KMS-11 (cell line): Measurements from ENCODE around the gene PRG2.

Source experiments
- H2AFZ ChIP-seq: fragments of 200-600 bp; sonication (generic); 2 replicates; pipeline ENCODE4 v1.6.1; 2016; ENCODE audit warnings: antibody characterized with exemption, mixed run types, low read depth
- H3K27ac ChIP-seq: fragments of 200-600 bp; sonication (generic); 2 replicates; pipeline ENCODE4 v1.6.1; 2016; ENCODE audit warnings: mild to moderate bottlenecking, mixed run types
- H3K27me3 ChIP-seq: fragments of 200-600 bp; sonication (generic); 2 replicates; pipeline ENCODE4 v1.6.1; 2017; ENCODE audit warnings: mild to moderate bottlenecking, low read depth, mixed run types, moderate library complexity; ENCODE audit not compliant: insufficient read depth
- H3K36me3 ChIP-seq: fragments of 200-600 bp; sonication (generic); 2 replicates; pipeline ENCODE4 v1.6.1; 2017; ENCODE audit warnings: mild to moderate bottlenecking, mixed run types; ENCODE audit not compliant: insufficient read depth
- H3K4me1 ChIP-seq: fragments of 200-600 bp; sonication (generic); 2 replicates; pipeline ENCODE4 v1.6.1; 2016; ENCODE audit warnings: mild to moderate bottlenecking, low read depth, mixed run types; ENCODE audit not compliant: poor library complexity, severe bottlenecking
- H3K4me2 ChIP-seq: fragments of 200-600 bp; sonication (generic); 2 replicates; pipeline ENCODE4 v1.7.0; 2016; ENCODE audit warnings: mild to moderate bottlenecking, mixed run types
- H3K4me3 ChIP-seq: fragments of 200-600 bp; sonication (generic); IDR thresholded peaks from 2 replicates; pipeline ENCODE4 v1.6.1; 2017; ENCODE audit warnings: low read depth, low read length, mixed read lengths; ENCODE audit not compliant: insufficient read depth
- H3K79me2 ChIP-seq: fragments of 200-600 bp; sonication (generic); 2 replicates; pipeline ENCODE4 v1.6.1; 2016; ENCODE audit warnings: low read depth, mixed run types; ENCODE audit not compliant: insufficient read depth
- H3K9ac ChIP-seq: fragments of 200-600 bp; sonication (generic); 2 replicates; pipeline ENCODE4 v1.6.1; 2016; ENCODE audit warnings: mild to moderate bottlenecking, mixed run types
- H4K20me1 ChIP-seq: fragments of 200-600 bp; sonication (generic); 2 replicates; pipeline ENCODE4 v1.6.1; 2016; ENCODE audit warnings: mild to moderate bottlenecking, mixed run types; ENCODE audit not compliant: insufficient read depth
- TF ChIP-seq, protein P1 (sequence below): fragments of 200-600 bp; sonication (generic); conservative IDR thresholded peaks from 2 replicates; pipeline ENCODE4 v1.6.1; 2017; ENCODE audit warnings: low read depth, mild to moderate bottlenecking, antibody characterized with exemption, low read length, moderate library complexity, mixed read lengths

The PRG2 gene

DNA sequence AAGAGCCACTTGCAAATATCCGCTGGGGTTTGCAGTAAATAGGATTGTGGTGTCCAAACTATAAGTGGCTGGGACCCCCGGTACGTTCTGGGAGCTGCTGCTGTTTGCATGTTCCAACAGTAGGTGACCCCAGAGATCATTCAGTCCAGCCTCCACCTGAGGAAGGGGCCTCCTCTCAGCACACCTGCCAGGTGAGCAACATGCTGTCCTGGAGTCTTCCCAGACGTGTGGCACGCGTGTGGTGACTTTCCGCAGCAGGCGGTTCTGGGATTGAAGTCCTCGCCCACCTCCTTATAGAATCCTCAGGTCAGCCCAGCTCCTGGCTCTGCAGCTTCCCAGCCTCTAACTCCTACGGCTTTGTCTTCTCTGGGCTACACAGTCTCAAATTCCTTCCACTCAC lies 45.6 kb downstream of the PRG2 start:
- Histone ChIP-seq H4K20me1 (no peaks in the 10 kb centered on the region), H3K4me2 (no peak overlapping the region), H3K4me3 (no peak overlapping the region), H2AFZ (peak overlapping the region; percentile 96), H3K36me3 (no peaks in the 10 kb centered on the region), H3K79me2 (no peaks in the 10 kb centered on the region), H3K9ac (no peak overlapping the region), H3K4me1 (no peaks in the 10 kb centered on the region), H3K27me3 (no peaks in the 10 kb centered on the region), H3K27ac (no peak overlapping the region)
- TF ChIP-seq, protein P1, sequence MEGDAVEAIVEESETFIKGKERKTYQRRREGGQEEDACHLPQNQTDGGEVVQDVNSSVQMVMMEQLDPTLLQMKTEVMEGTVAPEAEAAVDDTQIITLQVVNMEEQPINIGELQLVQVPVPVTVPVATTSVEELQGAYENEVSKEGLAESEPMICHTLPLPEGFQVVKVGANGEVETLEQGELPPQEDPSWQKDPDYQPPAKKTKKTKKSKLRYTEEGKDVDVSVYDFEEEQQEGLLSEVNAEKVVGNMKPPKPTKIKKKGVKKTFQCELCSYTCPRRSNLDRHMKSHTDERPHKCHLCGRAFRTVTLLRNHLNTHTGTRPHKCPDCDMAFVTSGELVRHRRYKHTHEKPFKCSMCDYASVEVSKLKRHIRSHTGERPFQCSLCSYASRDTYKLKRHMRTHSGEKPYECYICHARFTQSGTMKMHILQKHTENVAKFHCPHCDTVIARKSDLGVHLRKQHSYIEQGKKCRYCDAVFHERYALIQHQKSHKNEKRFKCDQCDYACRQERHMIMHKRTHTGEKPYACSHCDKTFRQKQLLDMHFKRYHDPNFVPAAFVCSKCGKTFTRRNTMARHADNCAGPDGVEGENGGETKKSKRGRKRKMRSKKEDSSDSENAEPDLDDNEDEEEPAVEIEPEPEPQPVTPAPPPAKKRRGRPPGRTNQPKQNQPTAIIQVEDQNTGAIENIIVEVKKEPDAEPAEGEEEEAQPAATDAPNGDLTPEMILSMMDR: no peak

DNA sequence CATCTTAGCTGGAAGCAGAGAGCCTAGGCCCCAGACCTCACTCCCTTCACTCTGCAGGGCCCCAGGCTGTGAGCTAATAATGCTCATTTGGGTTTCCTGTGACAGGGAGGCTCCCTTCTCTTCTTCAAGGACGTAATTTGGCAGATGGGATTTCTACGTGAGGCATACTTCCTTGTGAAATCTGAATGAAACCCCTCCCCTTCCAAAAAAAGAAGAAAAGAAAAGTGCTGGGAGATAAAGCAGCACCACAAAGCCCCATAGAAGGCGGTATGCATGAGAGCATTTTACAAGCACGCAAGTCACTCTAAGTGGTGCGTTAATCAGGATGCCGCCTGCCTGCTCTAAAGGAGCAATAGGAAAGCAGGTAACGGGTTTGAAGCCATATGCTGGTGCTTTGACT lies 46.6 kb downstream of the PRG2 start:
- H3K9ac ChIP-seq: no peak overlapping the region
- no peaks in the 10 kb centered on the region for H3K36me3 ChIP-seq
- no peaks in the 10 kb centered on the region for H3K4me1 ChIP-seq
- no peak overlapping the region for H3K4me3 ChIP-seq
- no peak overlapping the region for H3K4me2 ChIP-seq
- no peak overlapping the region for H3K27ac ChIP-seq
- H3K27me3 ChIP-seq: no peaks in the 10 kb centered on the region
- TF ChIP-seq, protein P1: no peak
- no peaks in the 10 kb centered on the region for H4K20me1 ChIP-seq
- H2AFZ ChIP-seq: no peak overlapping the region
- H3K79me2 ChIP-seq: no peaks in the 10 kb centered on the region

DNA sequence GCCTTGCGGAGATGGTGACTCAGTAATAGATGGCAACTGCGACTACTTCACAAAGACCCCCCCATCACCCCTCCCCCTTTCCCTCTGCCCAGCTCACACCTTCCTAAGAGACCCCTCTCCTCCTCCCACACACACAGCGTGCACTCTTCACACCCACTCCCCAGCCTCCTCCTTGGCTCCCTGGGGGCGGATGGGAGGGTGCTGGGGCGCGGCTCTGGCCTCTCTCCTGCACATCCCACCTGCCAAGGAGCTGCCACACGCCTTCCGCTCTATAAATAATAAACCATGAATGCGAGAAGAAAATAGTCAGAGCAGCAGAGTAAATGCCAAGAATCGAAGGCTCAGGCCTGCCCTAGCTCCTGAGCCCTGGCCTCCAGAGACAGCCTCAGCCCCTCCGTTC lies 47.7 kb downstream of the PRG2 start:
- H3K27ac ChIP-seq: no peak overlapping the region
- no peak overlapping the region for H3K4me3 ChIP-seq
- no peaks in the 10 kb centered on the region for H3K36me3 ChIP-seq
- no peak overlapping the region for H3K9ac ChIP-seq
- H4K20me1 ChIP-seq: no peaks in the 10 kb centered on the region
- H3K4me1 ChIP-seq: no peaks in the 10 kb centered on the region
- no peak overlapping the region for H2AFZ ChIP-seq
- H3K79me2 ChIP-seq: no peaks in the 10 kb centered on the region
- TF ChIP-seq, protein P1: no peak
- H3K27me3 ChIP-seq: no peaks in the 10 kb centered on the region
- no peak overlapping the region for H3K4me2 ChIP-seq

DNA sequence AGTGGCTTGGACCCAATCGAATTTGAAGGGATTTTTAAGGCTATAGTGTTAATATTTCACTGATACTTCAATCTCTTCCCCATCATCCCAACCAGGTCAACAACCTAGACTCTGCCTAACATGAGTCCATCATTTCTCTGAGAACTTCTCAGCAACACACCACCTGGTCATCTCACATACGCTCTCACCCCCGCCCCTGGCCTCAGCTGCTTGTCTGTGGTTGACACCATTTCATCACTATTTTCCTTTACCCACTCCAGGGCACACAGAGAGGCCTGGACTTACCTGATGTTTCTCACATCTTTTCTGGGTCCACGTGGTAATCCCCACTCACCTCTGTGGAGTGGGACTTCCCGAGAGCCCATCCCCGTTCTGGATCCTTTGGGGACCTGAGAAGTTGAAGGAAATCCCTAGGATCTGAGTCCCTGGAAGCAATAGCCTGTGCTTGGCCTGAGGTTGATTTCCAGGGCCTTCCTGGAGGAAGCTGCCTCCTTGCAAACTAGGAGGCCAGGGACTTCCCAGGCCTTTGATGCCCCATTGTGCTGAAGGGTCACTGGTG lies 49.1 kb downstream of the PRG2 start:
- peaks cover 4% of the 10 kb centered on the region for H3K4me1 ChIP-seq
- no peaks in the 10 kb centered on the region for H3K27me3 ChIP-seq
- no peak overlapping the region for H2AFZ ChIP-seq
- H3K79me2 ChIP-seq: no peaks in the 10 kb centered on the region
- H4K20me1 ChIP-seq: no peaks in the 10 kb centered on the region
- no peak overlapping the region for H3K27ac ChIP-seq
- no peak overlapping the region for H3K9ac ChIP-seq
- no peak overlapping the region for H3K4me2 ChIP-seq
- no peaks in the 10 kb centered on the region for H3K36me3 ChIP-seq
- H3K4me3 ChIP-seq: no peak overlapping the region
- TF ChIP-seq, protein P1: no peak
